ENCODE results near the gene AMACR.

The AMACR gene

GRCh38 chr5:33937017-33937706 lies 70.7 kb downstream of the AMACR start:
- Histone ChIP-seq H3K4me3 (peak overlapping the region in 2 of 7 experiments; percentile 3 to 20), H3K27ac (no peak overlapping the region)

DNA sequence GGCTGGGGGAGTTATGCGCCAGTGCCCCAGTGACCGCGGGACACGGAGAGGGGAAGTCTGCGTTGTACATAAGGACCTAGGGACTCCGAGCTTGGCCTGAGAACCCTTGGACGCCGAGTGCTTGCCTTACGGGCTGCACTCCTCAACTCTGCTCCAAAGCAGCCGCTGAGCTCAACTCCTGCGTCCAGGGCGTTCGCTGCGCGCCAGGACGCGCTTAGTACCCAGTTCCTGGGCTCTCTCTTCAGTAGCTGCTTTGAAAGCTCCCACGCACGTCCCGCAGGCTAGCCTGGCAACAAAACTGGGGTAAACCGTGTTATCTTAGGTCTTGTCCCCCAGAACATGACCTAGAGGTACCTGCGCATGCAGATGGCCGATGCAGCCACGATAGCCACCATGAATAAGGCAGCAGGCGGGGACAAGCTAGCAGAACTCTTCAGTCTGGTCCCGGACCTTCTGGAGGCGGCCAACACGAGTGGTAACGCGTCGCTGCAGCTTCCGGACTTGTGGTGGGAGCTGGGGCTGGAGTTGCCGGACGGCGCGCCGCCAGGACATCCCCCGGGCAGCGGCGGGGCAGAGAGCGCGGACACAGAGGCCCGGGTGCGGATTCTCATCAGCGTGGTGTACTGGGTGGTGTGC lies 71.4 kb downstream of the AMACR start, which contains the start of gene RXFP3:
RXFP3 (plus strand) TSS at position 6 of the 636 bp plus-strand sequence; CDS start at position 361, 355 bp downstream.
- H3K4me3 ChIP-seq, result peak within 1 kb of the TSS in 4 of 7 experiments; percentile 2 to 20 (median 3)
- H3K27ac ChIP-seq, result no peak within 1 kb of the TSS

All from skin epidermis (tissue), 12 donors.